ENCODE results near the gene LEFTY1. TPM values are rescaled to one million over a fixed set of nuclear protein-coding genes. Genes with fewer than 3 reads are reported as not detected.

Gene LEFTY1
- total and polyA plus RNA-seq, 9 of the 15 experiments (the other 6 are each of a cell fraction or from before 2014, with no cell fraction given) = 0.07 to 0.24 (median 0.17) TPM; not detected in 5

DNA sequence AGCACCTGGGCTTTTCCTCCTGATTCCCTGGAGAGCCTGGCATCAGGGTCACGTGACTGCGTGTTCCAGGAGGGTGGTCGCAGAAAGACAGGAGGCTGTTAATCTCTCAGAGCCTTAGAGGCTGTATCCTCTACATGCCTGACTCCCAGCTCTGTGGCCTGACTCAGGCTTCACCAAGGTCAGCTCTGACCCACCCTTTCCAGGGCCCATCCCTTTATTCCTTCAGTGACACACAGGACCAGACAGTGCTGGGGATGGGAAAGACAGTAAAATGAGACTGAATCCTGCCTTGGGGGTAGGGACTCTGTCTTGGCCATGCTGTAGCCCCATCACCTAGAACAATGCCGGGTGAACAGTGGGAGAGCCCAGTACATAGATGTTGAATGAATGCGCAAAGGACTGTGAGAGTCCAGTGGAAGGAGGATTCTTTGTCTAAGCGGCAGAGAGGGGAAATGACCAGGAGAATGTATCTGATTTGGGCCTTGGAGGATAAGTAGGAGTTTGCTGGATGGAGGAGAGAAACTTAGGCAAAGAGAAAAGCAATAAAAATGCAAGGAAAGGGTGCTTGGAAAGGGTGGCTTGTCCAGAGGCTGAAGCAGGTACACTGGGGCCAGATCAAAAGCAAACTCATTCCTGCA lies 46.0 kb downstream of the LEFTY1 start:
- no TSS peak for BruUV-seq (replicated peaks)
- peaks cover 4% of the 10 kb centered on the region; the same call in 1 of the 2 replicates for H4K20me1 ChIP-seq (replicated peaks; ENCODE audit: control insufficient read depth, insufficient read depth, low read length)
- WGBS (ENCODE audit: insufficient coverage, low coverage, missing lambda C conversion rate) = 77% methylated on average over 6 of the region's 6 CpGs
- no peak overlapping the region for H3K4me2 ChIP-seq (ENCODE audit: insufficient read depth, low read length)
- no peaks in the 10 kb centered on the region for H3K27me3 ChIP-seq (ENCODE audit: control insufficient read depth in 2 of 2, insufficient read depth in 2 of 2, low read length in 2 of 2)
- no peaks in the 10 kb centered on the region for H3K79me2 ChIP-seq (ENCODE audit: control insufficient read depth, insufficient read depth, low read length)
- FAIRE-seq (no peak), ATAC-seq (no peak), DNase-seq (ENCODE audit: extremely low read depth in 1 of 4, low spot score in 3 of 4) (no peak)
- H2AFZ ChIP-seq (ENCODE audit: low read depth, low read length) = no peak overlapping the region
- intact Hi-C loops (cut with micrococcal nuclease) (loop anchor here (10.0 kb wide), 2 partner anchors 132 to 188 kb away; partner anchors contain the start of gene ENAH), in situ Hi-C loops (cut with MboI) (loop anchor here (10.0 kb wide), 1 partner anchor 368 kb away; no protein-coding TSS in a partner anchor)
- no peak overlapping the region for H3K27ac ChIP-seq (ENCODE audit: extremely low read depth, low read depth, low read length)
- H3K4me1 ChIP-seq (replicated peaks in 1 of 2; ENCODE audit: control insufficient read depth in 2 of 2, insufficient read depth in 2 of 2, low read length in 2 of 2) = peaks cover 0 to 26% of the 10 kb centered on the region in 2 experiments; a peak in 4 of 5 replicates
- H3K4me3 ChIP-seq = no peak overlapping the region
- H3K9ac ChIP-seq (ENCODE audit: insufficient read depth in 1 of 2, low read depth in 2 of 2, low read length in 2 of 2) = no peak overlapping the region
- TF ChIP-seq, protein P1, sequence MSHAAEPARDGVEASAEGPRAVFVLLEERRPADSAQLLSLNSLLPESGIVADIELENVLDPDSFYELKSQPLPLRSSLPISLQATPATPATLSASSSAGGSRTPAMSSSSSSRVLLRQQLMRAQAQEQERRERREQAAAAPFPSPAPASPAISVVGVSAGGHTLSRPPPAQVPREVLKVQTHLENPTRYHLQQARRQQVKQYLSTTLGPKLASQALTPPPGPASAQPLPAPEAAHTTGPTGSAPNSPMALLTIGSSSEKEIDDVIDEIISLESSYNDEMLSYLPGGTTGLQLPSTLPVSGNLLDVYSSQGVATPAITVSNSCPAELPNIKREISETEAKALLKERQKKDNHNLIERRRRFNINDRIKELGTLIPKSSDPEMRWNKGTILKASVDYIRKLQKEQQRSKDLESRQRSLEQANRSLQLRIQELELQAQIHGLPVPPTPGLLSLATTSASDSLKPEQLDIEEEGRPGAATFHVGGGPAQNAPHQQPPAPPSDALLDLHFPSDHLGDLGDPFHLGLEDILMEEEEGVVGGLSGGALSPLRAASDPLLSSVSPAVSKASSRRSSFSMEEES (CRISPR knock-in tag; IDR thresholded peaks at IDR 0.05) = peak; percentile 35
- TF ChIP-seq ZNF444 (CRISPR knock-in tag; IDR thresholded peaks at IDR 0.05) (no peak), POLR2A (conservative IDR thresholded peaks at IDR 0.05) (peak; percentile 6; the same call in 1 of the 2 replicates)
- H3K36me3 ChIP-seq (ENCODE audit: control insufficient read depth, insufficient read depth, low read length) = peaks cover 21% of the 10 kb centered on the region; the same call in 2 of the 3 replicates
- no peaks in the 10 kb centered on the region for H3K9me3 ChIP-seq (replicated peaks; ENCODE audit: control insufficient read depth, insufficient read depth, low read depth, low read length)
- no peaks in the 10 kb centered on the region for H3K9me1 ChIP-seq (ENCODE audit: control insufficient read depth, insufficient read depth, low read length)
- ChIA-PET CTCF (ENCODE audit: low intra/inter-chr PET ratio) (no interaction called here), POLR2A (interaction anchor here (0.5 to 1.3 kb wide), 3 partner anchors 74 to 383 kb away, joined by 3 to 4 read pairs (median 3); no protein-coding TSS in a partner anchor)

Measured in K562 (cell line).